ENCODE data around the gene CERS2. TPM values are rescaled to one million over a fixed set of nuclear protein-coding genes. Genes with fewer than 3 reads are reported as not detected.

CERS2 gene
- total and polyA plus RNA-seq, 2 of the 13 experiments (the other 11 are each of a cell fraction or from before 2014, with no cell fraction given) = 269 to 298 TPM

DNA sequence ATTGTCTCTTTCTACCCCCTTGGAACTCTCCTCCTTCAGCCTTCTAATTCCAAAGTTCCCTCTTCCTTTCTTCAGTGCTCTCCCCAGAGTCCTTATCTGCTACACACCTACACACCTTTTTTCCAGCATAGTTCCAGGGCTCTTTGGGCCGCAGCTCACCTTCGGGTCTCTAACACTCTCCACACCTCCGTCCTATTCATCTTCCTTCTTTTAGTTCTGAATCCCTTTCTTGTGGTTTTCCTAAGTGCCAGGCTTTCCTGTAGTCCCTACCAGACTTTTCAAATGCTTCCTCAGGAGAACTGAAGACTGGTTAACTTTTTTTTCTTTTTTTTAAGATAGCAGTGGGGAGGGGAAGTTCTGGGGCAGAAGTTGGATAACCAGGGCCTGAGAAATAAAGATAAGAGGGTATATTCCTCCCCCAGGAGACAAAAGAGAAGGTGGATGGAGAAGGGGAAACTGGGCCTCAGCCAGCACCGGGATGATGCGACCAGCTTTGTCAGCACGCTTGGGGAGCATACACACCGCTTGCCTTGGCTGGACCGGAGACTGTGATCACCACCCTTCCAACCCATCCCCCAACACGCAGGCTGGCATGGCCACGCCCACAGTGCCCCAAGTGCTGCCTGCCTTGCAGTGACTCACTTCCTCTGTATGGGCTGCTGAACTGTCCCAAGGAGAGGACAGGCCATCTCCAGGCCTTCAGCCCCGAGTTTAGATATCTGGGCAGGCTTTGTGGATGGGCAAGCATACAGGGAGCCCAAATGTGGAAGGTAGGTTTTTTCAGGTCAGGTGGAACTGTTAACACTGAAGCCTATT, 2.5 kb upstream of the CERS2 start (continued):
- TF ChIP-seq, protein P1, sequence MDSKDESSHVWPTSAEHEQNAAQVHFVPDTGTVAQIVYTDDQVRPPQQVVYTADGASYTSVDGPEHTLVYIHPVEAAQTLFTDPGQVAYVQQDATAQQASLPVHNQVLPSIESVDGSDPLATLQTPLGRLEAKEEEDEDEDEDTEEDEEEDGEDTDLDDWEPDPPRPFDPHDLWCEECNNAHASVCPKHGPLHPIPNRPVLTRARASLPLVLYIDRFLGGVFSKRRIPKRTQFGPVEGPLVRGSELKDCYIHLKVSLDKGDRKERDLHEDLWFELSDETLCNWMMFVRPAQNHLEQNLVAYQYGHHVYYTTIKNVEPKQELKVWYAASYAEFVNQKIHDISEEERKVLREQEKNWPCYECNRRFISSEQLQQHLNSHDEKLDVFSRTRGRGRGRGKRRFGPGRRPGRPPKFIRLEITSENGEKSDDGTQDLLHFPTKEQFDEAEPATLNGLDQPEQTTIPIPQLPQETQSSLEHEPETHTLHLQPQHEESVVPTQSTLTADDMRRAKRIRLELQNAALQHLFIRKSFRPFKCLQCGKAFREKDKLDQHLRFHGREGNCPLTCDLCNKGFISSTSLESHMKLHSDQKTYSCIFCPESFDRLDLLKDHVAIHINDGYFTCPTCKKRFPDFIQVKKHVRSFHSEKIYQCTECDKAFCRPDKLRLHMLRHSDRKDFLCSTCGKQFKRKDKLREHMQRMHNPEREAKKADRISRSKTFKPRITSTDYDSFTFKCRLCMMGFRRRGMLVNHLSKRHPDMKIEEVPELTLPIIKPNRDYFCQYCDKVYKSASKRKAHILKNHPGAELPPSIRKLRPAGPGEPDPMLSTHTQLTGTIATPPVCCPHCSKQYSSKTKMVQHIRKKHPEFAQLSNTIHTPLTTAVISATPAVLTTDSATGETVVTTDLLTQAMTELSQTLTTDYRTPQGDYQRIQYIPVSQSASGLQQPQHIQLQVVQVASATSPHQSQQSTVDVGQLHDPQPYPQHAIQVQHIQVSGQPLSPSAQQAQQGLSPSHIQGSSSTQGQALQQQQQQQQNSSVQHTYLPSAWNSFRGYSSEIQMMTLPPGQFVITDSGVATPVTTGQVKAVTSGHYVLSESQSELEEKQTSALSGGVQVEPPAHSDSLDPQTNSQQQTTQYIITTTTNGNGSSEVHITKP (CRISPR knock-in tag; IDR thresholded peaks at IDR 0.05; ENCODE audit: low read depth) = peak; percentile 47; the same call in 1 of the 2 replicates
- TF ChIP-seq ZNF264 (CRISPR knock-in tag; IDR thresholded peaks at IDR 0.05) (no peak), ZFP36L2 (CRISPR knock-in tag; IDR thresholded peaks at IDR 0.05) (no peak), MED1 (CRISPR knock-in tag; IDR thresholded peaks at IDR 0.05) (peak; percentile 46; the same call in 1 of the 2 replicates), SMAD3 (CRISPR knock-in tag; IDR thresholded peaks at IDR 0.05) (no peak), ONECUT2 (CRISPR knock-in tag; IDR thresholded peaks at IDR 0.05) (no peak), TOE1 (CRISPR knock-in tag; IDR thresholded peaks at IDR 0.05) (no peak), ZNF781 (CRISPR knock-in tag; IDR thresholded peaks at IDR 0.05; ENCODE audit: borderline replicate concordance, not compliant biosample characterization) (no peak), ZNF460 (CRISPR knock-in tag; IDR thresholded peaks at IDR 0.05; ENCODE audit: borderline replicate concordance) (no peak), ZFP62 (CRISPR knock-in tag; IDR thresholded peaks at IDR 0.05) (no peak), ZNF766 (CRISPR knock-in tag; IDR thresholded peaks at IDR 0.05; ENCODE audit: borderline replicate concordance) (no peak), MZF1 (CRISPR knock-in tag; IDR thresholded peaks at IDR 0.05; ENCODE audit: borderline replicate concordance) (no peak), XRCC5 (optimal IDR thresholded peaks at IDR 0.05; ENCODE audit: low read length) (peak; percentile 26), POGZ (CRISPR knock-in tag; IDR thresholded peaks at IDR 0.05) (no peak), SATB2 (CRISPR knock-in tag; IDR thresholded peaks at IDR 0.05) (no peak), NFE2L1 (CRISPR knock-in tag; IDR thresholded peaks at IDR 0.05; ENCODE audit: borderline replicate concordance) (no peak)
- TF ChIP-seq, protein P2, sequence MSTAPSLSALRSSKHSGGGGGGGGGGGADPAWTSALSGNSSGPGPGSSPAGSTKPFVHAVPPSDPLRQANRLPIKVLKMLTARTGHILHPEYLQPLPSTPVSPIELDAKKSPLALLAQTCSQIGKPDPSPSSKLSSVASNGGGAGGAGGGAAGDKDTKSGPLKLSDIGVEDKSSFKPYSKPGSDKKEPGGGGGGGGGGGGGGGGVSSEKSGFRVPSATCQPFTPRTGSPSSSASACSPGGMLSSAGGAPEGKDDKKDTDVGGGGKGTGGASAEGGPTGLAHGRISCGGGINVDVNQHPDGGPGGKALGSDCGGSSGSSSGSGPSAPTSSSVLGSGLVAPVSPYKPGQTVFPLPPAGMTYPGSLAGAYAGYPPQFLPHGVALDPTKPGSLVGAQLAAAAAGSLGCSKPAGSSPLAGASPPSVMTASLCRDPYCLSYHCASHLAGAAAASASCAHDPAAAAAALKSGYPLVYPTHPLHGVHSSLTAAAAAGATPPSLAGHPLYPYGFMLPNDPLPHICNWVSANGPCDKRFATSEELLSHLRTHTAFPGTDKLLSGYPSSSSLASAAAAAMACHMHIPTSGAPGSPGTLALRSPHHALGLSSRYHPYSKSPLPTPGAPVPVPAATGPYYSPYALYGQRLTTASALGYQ (CRISPR knock-in tag; IDR thresholded peaks at IDR 0.05) = no peak
- TF ChIP-seq, protein P3, sequence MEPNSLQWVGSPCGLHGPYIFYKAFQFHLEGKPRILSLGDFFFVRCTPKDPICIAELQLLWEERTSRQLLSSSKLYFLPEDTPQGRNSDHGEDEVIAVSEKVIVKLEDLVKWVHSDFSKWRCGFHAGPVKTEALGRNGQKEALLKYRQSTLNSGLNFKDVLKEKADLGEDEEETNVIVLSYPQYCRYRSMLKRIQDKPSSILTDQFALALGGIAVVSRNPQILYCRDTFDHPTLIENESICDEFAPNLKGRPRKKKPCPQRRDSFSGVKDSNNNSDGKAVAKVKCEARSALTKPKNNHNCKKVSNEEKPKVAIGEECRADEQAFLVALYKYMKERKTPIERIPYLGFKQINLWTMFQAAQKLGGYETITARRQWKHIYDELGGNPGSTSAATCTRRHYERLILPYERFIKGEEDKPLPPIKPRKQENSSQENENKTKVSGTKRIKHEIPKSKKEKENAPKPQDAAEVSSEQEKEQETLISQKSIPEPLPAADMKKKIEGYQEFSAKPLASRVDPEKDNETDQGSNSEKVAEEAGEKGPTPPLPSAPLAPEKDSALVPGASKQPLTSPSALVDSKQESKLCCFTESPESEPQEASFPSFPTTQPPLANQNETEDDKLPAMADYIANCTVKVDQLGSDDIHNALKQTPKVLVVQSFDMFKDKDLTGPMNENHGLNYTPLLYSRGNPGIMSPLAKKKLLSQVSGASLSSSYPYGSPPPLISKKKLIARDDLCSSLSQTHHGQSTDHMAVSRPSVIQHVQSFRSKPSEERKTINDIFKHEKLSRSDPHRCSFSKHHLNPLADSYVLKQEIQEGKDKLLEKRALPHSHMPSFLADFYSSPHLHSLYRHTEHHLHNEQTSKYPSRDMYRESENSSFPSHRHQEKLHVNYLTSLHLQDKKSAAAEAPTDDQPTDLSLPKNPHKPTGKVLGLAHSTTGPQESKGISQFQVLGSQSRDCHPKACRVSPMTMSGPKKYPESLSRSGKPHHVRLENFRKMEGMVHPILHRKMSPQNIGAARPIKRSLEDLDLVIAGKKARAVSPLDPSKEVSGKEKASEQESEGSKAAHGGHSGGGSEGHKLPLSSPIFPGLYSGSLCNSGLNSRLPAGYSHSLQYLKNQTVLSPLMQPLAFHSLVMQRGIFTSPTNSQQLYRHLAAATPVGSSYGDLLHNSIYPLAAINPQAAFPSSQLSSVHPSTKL (CRISPR knock-in tag; IDR thresholded peaks at IDR 0.05) = peak; percentile 65
